HG03025 (cell line): Measurements from ENCODE around the gene GSC2.

Source experiments
- ATAC-seq: cut with Tn5 transposase; IDR thresholded peaks from one replicate; pipeline ENCODE4 v1.9.1; 2021; ENCODE audit warnings: mild to moderate bottlenecking, moderate library complexity; ENCODE audit not compliant: unreplicated experiment, low FRiP score

Gene GSC2

DNA sequence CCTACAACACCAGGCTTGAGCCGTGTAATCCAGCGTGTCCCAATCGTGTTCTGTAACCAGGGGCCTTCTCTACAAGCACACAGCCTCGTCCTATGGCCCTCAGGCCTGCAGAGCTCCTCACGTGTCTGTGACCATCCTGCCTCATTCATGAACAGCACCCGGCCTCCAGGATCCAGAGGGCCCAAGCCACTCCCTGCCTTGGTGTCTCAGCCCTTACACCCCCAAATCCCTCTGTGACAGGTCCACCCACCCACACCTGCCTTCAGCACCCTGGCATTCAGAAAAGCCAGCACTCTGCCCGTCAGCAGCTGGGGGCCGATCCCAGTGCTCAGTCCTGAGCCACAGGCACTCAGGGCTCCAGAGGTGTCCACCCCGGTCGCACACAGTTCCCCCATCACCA is 13.2 kb downstream of the GSC2 start:
- no peak for ATAC-seq

DNA sequence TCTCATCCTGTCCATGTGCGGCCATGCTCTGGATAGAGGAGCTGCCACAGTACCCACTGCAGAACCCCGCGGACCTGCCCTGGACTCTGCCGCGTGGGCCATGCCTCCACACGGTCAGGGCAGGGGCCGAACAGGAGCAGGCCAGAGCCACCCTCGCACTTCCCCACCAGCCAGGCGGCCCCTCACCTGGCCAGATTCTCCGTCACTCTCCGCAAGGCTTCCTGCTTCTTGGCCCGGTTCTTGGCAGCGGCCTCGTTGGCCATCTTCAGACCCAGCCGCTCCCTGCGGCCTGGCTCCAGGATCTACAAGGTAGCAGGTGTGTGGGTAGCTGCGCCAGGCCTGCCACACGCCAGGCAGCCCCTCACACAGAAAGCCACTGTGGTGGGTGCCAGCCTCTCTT is 15.2 kb downstream of the GSC2 start:
- ATAC-seq, result no peak

GRCh38 chr22:19134176-19134831 is 15.8 kb downstream of the GSC2 start:
- no peak for ATAC-seq

GRCh38 chr22:19133561-19133960 is 16.5 kb downstream of the GSC2 start:
- ATAC-seq, result no peak

GRCh38 chr22:19132693-19133400 is 17.2 kb downstream of the GSC2 start:
- ATAC-seq, result no peak

- ATAC-seq, result no peak
Measured at GRCh38 chr22:19132153-19132552, 17.9 kb downstream of the GSC2 start.

DNA sequence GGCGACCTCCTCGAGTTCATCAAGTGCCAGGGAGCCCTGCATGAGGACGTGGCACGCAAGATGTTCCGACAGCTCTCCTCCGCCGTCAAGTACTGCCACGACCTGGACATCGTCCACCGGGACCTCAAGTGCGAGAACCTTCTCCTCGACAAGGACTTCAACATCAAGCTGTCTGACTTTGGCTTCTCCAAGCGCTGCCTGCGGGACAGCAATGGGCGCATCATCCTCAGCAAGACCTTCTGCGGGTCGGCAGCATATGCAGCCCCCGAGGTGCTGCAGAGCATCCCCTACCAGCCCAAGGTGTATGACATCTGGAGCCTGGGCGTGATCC is 18.4 kb downstream of the GSC2 start:
- no peak for ATAC-seq

GRCh38 chr22:19130959-19131684 is 19.0 kb downstream of the GSC2 start, which contains the start of gene TSSK2:
TSSK2 (plus strand) TSS chr22:19131308; CDS start chr22:19131400, 92 bp downstream.
- no peak for ATAC-seq

- no peak for ATAC-seq
Measured at GRCh38 chr22:19129871-19130270, 20.2 kb downstream of the GSC2 start.

DNA sequence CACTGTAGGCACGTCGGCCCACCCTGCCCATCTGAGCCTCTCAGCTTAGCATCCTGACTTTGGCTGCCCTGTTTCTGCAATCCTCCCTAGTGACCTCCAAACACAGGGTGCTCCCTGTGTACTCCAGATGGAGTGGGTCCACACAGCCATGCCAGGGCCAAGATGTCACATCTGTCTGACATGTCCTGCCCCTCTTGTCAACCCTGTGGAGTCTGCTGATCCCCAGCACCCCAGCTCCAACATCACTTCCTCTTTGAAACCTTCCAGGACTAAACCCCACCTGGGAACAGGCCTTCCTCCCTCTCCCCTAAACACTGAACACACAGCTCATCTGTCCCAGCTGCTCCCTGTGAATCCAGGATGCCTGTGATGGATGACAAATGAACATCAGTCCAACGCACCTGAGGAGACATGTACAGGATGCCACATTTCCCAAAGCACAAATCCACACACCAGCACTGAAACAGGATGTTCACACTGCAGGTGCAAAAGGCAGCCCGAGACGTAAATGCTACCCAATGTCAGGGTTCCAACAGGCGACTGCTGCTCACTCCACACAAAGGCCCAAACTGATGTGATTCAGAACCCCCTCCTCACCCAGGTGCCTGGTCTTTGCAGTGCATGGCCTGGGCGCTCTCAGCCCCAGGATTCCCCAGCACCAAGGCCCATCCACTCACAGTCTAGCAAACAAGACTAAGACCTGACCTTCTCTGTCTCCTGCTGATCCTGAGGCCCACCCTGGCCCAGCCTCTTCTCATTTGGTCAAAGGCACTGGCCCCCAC is 21.0 kb downstream of the GSC2 start:
- no peak for ATAC-seq

DNA sequence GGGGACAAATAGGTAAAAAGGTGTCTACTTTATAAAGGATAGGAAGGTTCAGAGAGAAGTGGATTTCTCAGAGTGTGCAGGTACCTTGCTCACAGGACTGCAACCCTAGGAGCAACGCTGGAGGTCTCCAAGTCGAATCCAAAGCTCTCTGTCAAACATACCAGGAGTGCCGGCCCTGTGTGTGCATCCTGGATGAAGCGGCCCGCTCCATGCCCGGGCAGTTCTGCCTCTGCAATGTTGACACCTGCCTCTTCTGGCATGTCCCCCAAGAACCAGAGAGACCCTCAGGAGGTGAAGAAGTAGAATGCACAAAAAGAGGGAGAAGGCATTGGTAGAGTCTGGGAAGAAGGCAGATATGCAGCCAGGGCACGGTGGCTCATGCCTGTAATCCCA is 22.1 kb downstream of the GSC2 start:
- ATAC-seq, result no peak

GRCh38 chr22:19127329-19128008 is 22.6 kb downstream of the GSC2 start:
- ATAC-seq, result no peak

GRCh38 chr22:19126309-19127273 is 23.5 kb downstream of the GSC2 start:
- ATAC-seq, result no peak

DNA sequence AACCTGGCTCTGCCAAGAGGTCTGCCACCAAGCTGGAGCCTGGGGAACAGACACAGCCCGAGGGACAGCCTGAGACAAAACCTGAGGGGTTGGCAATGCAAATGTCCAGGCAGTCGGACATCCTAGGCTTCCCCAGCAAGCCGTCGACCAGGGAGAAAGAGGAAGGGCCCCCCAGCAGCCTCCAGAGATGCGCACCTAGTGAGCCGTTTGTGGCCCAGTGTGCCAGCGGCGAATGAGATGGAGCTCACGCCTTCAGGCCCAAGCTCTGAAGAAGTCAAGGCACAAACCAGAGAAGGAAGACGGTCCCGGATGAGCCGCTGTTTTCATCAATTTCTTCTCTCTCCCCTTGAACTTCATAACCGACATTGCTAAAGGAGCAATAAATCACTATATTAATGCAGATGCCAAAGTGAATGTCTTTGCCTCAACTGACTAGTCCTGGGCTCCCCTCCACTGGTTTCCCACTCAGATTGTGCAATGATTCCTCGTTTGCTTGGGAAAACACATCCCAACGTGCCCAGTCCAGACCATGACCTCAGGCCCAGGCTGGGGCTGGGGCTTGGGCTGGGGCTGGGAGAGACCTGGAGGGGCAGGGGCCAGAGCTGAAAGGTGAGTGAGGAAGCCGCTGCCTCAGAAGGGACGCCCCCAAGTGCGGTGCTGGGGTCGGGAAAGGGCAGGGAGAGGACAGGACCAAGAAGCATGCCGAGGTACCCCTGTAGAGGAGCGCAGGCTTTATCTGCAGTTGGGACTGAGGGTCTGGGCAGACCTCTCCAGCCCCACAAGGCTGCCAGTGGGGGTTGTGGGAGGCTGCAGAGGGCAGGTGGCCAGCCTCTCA is 24.4 kb downstream of the GSC2 start:
- ATAC-seq, result no peak

- no peak for ATAC-seq
Measured at GRCh38 chr22:19125011-19125410, 25.1 kb downstream of the GSC2 start.

DNA sequence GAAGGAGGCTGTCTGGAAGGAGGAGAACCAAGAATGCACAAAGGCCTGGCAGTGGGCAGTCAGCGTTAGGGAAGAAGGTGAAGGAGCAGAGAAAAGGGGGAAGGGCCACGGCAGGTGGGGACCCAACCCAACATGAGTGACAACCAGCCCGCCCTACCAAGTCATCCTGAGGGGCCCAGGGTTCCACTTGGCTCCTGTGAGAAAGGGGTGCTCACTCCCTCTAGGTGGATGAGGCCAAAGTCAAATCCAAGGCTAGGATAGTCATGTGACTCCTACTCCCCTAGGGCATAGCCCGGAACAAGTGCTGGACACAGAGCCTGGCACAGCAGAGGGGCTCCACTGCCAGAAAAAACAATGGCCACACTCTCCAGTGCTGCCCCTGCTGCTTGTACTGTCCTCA is 25.7 kb downstream of the GSC2 start:
- no peak for ATAC-seq

GRCh38 chr22:19123936-19124335 is 26.2 kb downstream of the GSC2 start:
- ATAC-seq, result no peak

- ATAC-seq, result no peak
Measured at GRCh38 chr22:19122752-19123492, 27.2 kb downstream of the GSC2 start.
